PFSK-1 (cell line): Measurements from ENCODE around the gene SLC22A14.

Source experiments
- POLR2AphosphoS5 ChIP-seq: IDR thresholded peaks from 2 replicates; pipeline ENCODE4 v1.6.1; 2012; ENCODE audit warnings: low read depth, mild to moderate bottlenecking, control low read depth, low read length, moderate library complexity
- REST ChIP-seq, 2 experiments: IDR thresholded peaks; 2 replicates each; pipeline versions ENCODE4 v1.6.1 to v1.8.0; 2011 to 2012; ENCODE audit warnings: low read depth in 2 of 2, low read length in 2 of 2, control low read depth in 1 of 2, inconsistent platforms in 1 of 2, mild to moderate bottlenecking in 1 of 2, moderate library complexity in 1 of 2; ENCODE audit not compliant: insufficient read depth in 1 of 2

- TF ChIP-seq REST (IDR thresholded peaks at IDR 0.05; ENCODE audit: insufficient read depth in 1 of 2, low read depth in 2 of 2, low read length in 2 of 2): no peak
- no peak for TF ChIP-seq POLR2AphosphoS5
Measured at GRCh38 chr3:38311941-38312340, 29.8 kb downstream of the SLC22A14 start.
